Iris pigment epithelial cell (primary cell): ENCODE results near the gene APBB2.
A peak's percentile ranks its signal among the peaks of the same experiment; 100 is the strongest.
"Not testable (repeated sequence)": the region's sequence is repeated elsewhere in the genome, so short reads cannot be mapped to it uniquely, and the experiment has no call there.

Experiments
- DNase-seq: peaks from one replicate; pipeline ENCODE4 v3.0.0-alpha.2; 2011; ENCODE audit warnings: low read depth

The APBB2 gene

GRCh38 chr4:40825014-40825838, 389.1 kb downstream of the APBB2 start:
- no peak for DNase-seq

GRCh38 chr4:40822420-40823166, 391.7 kb downstream of the APBB2 start:
- DNase-seq, result no peak

- DNase-seq, result no peak
Observed at GRCh38 chr4:40820101-40820500, 394.2 kb downstream of the APBB2 start.

GRCh38 chr4:40817157-40817556, 397.2 kb downstream of the APBB2 start:
- not testable (repeated sequence) for DNase-seq

- DNase-seq, result no peak
Observed at GRCh38 chr4:40812856-40813255, 401.5 kb downstream of the APBB2 start.

- DNase-seq, result peak; percentile 88
Observed at GRCh38 chr4:40812386-40812785, 402.0 kb downstream of the APBB2 start.

- peak; percentile 42 for DNase-seq
Observed at GRCh38 chr4:40811956-40812355, 402.4 kb downstream of the APBB2 start.

- DNase-seq, result no peak
Observed at GRCh38 chr4:40808926-40809457, 405.4 kb downstream of the APBB2 start.

GRCh38 chr4:40804598-40804997, 409.7 kb downstream of the APBB2 start:
- no peak for DNase-seq

GRCh38 chr4:40800064-40800463, 414.3 kb downstream of the APBB2 start:
- DNase-seq, result no peak

GRCh38 chr4:40789771-40790170, 424.6 kb downstream of the APBB2 start:
- no peak for DNase-seq

GRCh38 chr4:40789031-40789430, 425.3 kb downstream of the APBB2 start:
- no peak for DNase-seq

GRCh38 chr4:40788331-40788730, 426.0 kb downstream of the APBB2 start:
- DNase-seq, result no peak

GRCh38 chr4:40785727-40786126, 428.6 kb downstream of the APBB2 start:
- no peak for DNase-seq

- no peak for DNase-seq
Observed at GRCh38 chr4:40782876-40783275, 431.5 kb downstream of the APBB2 start.

GRCh38 chr4:40778090-40778489, 436.3 kb downstream of the APBB2 start:
- DNase-seq, result no peak

- DNase-seq, result peak; percentile 61
Observed at GRCh38 chr4:40769266-40769665, 445.1 kb downstream of the APBB2 start.

- DNase-seq, result peak; percentile 55
Observed at GRCh38 chr4:40763228-40763716, 451.1 kb downstream of the APBB2 start.
